Measurements from ENCODE around the gene ZNF780A.
"Not testable (repeated sequence)": the region's sequence is repeated elsewhere in the genome, so short reads cannot be mapped to it uniquely, and the experiment has no call there.

ZNF780A gene

DNA sequence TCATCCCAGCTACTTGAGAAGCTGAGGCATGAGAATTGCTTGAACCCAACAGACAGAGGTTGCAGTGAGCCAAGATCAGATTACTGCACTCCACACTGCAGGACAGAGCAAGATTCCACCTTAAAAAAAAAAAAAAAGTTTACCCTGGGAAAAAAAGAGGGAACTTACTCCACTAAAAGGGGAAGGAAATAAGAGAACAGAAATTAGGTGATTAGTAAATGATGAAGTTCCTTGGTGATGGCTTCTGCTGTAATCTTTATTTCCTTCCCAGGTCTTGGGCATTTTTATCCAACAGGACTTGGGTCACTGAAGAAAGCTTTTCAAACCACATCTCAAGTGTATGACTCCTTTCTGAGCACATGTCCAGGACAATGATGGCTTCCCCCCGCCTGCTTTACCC lies 9.3 kb downstream of the ZNF780A start:
- no peak for DNase-seq

GRCh38 chr19:40080289-40080688 lies 10.5 kb downstream of the ZNF780A start:
- DNase-seq, result no peak

DNA sequence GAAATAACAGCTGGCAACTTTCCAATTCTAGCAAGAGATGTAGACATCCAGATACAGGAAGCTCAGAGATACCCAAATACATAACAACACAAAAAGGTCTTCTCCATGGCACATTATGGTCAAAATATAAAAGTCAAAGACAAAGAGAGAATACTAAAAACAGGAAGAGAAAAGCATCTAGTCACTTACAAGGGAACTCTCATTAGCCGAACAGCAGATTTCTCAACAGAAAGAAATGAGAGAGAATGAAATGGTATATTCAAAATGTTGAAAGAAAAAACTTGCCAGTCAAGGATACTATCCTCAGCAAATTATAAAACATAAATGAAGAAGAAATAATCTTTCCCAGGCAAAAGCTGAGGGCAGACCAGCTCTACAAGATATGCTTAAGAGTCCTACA lies 12.4 kb downstream of the ZNF780A start:
- DNase-seq, result no peak

DNA sequence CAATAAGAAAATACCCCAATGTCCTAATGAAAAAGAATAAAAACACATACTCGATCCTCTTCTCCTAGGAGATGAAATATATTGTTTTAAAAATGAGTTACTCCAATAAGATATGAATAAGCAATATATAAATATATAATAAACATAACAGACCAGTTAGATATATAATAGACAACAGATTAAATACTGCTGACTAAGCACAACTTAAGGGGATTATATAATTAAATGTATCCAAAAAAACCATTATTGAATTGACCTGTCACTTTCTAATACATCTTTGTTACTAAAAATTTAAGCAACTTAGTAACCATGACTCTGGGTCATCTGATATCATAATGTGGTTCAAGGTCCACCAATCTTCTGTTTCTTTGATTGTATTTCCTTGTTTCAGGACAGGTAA lies 20.7 kb downstream of the ZNF780A start:
- no peak for DNase-seq

DNA sequence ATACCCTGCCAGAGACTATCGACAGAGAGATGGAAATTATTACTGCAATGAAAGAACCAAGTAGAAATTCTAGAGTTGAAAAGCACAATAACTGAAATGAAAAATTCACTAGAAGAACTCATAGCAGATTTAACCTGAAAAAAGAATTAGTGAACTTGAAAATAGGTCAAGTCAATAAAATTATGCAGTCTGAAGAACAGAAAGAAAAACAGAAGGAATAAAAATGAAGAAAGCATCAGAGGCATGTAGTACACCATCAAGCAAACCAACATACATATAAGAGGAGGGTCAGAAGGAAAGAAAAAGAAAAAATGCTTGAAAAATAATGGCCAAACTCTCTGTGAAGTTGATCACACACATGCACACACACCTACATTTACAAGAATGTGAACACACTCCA lies 31.1 kb downstream of the ZNF780A start:
- no peak for DNase-seq

- DNase-seq, result no peak
Observed at GRCh38 chr19:40057166-40057565, 33.6 kb downstream of the ZNF780A start.

DNA sequence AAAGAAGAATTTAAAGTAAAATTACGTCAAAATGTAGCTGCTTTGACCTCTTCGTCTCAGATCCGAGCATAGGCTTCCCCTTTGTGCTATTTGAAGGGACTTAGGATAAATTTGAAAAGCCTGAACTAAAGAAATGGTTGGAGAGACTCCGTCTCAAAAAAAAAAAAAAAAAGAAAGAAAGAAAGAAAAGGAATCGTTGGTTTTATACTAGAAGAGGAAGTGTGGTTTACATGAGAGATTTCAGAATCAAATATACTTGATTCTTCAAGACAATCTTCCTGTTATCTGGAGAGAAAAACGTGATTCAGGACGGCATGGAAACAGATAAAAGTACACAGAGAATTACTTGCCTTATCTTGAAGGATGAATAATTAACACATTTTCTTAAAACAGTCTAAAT lies 34.2 kb downstream of the ZNF780A start:
- no peak for DNase-seq

GRCh38 chr19:40055832-40056504 lies 34.8 kb downstream of the ZNF780A start, which contains the start of gene ZNF780B:
ZNF780B (minus strand) TSS chr19:40056231; CDS start chr19:40050332, 5,899 bp downstream.
- DNase-seq, result peak; percentile 77

- no peak for DNase-seq
Observed at GRCh38 chr19:40055049-40055448, 35.7 kb downstream of the ZNF780A start.

DNA sequence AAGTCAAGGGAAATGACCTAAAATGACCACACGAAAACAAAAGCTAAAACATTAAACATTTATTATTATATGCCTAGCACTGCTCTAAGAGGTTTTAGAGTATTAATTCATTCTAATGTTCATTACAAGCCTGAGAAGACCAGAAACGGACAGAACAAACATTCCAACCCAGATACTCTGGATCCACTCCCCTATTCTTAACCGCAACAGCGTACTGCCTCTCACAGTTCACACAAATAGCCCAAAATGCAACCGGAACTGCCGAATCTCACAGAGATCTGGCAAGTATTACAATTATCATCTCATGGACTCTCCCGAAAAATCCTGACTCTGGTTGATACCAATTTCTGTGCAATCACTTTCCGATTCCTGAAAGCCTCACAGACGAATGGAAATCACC lies 36.1 kb downstream of the ZNF780A start:
- no peak for DNase-seq

- DNase-seq, result no peak
Observed at GRCh38 chr19:40053491-40053890, 37.3 kb downstream of the ZNF780A start.

DNA sequence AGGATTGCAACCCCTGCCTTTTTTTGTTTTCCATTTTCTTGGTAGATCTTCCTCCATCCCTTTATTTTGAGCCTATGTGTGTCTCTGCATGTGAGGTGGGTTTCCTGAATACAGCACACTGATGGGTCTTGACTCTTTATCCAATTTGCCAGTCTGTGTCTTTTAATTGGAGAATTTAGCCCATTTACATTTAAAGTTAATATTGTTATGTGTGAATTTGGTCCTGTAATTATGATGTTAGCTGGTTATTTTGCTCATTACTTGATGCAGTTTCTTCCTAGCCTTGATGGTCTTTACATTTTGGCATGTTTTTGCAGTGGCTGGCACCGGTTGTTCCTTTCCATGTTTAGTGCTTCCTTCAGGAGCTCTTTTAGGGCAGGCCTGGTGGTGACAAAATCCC lies 49.0 kb downstream of the ZNF780A start:
- DNase-seq, result not testable (repeated sequence)

- not testable (repeated sequence) for DNase-seq
Observed at GRCh38 chr19:40038047-40038446, 52.7 kb downstream of the ZNF780A start.

DNA sequence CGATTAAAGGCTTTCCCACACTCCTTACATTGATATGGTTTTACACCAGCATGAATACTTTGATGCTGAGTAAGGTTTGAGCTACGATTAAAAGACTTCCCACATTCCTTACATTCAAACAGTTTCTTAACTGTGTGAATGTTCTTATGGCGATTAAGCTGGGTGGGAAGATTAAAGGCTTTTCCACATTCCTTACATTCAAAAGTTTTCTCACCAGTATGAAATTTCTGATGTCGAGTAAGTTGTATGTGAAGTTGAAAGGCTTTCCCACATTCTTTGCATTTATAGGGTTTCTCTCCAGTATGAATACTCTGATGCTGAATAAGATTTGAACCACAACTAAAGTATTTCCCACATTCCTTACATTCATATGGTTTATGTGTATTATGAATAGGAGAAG lies 54.7 kb downstream of the ZNF780A start:
- DNase-seq, result no peak

- no peak for DNase-seq
Observed at GRCh38 chr19:40033989-40034560, 56.7 kb downstream of the ZNF780A start.

GRCh38 chr19:40026597-40026970 lies 64.2 kb downstream of the ZNF780A start:
- DNase-seq, result no peak

DNA sequence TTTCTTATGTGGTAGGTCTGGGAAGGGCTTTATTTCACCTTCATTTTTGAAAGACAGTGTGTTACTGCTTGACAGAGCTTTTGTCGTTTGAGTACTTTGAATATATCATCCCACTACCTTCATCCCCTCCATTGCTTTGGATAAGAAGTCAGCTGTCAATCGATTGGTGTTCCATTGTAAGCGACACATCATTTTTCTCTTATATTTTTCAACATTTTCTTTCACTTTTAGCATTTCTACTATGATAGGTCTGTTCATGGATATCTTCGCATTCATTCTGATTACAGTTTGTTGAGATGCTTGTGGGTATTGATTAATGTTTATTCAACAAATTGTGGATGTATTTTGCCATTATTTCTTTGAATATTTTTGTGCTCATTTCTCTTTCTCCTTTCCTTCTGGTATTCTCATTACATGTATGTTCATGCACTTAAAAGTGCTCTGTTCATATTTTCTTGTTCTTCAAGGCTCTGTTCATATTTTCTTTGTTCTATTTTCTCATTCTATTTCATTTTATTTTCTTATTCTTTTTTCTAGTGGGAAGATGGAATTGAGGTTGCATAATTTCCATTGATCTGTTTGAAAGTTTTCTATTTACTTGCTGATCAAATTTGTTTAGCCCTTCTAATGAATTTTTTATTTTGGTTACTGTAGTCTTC lies 64.7 kb downstream of the ZNF780A start:
- no peak for DNase-seq

DNA sequence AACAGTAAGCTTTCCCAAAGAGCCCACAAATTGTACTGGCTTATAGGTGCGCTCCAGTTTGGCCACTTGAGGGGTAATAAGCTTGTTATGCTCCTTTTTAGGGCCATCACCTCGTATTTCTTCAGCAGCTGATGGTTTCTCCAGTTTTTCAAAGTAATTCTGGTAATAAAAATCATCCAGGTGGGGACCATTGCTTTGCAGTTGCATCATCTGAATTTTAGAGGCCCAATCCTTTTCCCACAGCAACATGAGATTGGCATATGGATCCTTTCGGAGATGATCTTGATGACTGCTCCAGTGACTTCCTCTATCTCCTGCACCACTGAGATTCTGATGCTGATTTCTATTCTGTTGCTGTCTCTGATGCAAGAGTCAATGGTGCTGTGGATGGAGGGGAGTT lies 66.8 kb downstream of the ZNF780A start:
- no peak for DNase-seq
